ENCODE results near the gene GRAMD2B.

GRAMD2B gene

GRCh38 chr5:126479810-126480209, 56.6 kb downstream of the GRAMD2B start:
- no peaks in the 10 kb centered on the region for H3K27me3 ChIP-seq (ENCODE audit: insufficient read depth, low read length, poor library complexity, severe bottlenecking)
- TF ChIP-seq CTCF (conservative IDR thresholded peaks at IDR 0.05; ENCODE audit: low read length) (no peak), EZH2phosphoT487 (IDR thresholded peaks at IDR 0.05; ENCODE audit: borderline replicate concordance) (no peak)
- no peaks in the 10 kb centered on the region for H3K79me2 ChIP-seq (ENCODE audit: insufficient read depth, low read length)
- H2AFZ ChIP-seq (ENCODE audit: low read length) = no peak overlapping the region
- H3K4me3 ChIP-seq (ENCODE audit: low read length, poor library complexity, severe bottlenecking) = no peak overlapping the region
- no peak overlapping the region for H3K9ac ChIP-seq (ENCODE audit: low read depth, low read length, poor library complexity, severe bottlenecking)
- no peaks in the 10 kb centered on the region for H3K36me3 ChIP-seq (ENCODE audit: insufficient read depth, low read length)
- H4K20me1 ChIP-seq (ENCODE audit: insufficient read depth, low read length, poor library complexity, severe bottlenecking) = no peaks in the 10 kb centered on the region
- H3K4me1 ChIP-seq (ENCODE audit: insufficient read depth, low read length, poor library complexity, severe bottlenecking) = no peaks in the 10 kb centered on the region
- no peaks in the 10 kb centered on the region for H3F3A ChIP-seq (ENCODE audit: low read depth)
- H3K4me2 ChIP-seq (ENCODE audit: low read depth, low read length, poor library complexity, severe bottlenecking) = no peak overlapping the region
- H3K9me2 ChIP-seq (replicated peaks; ENCODE audit: low read depth, low read length) = no peaks in the 10 kb centered on the region
- no peaks in the 10 kb centered on the region for H3K9me3 ChIP-seq (ENCODE audit: insufficient read depth, low read depth, low read length)

- no peaks in the 10 kb centered on the region for H3K9me3 ChIP-seq (ENCODE audit: insufficient read depth, low read depth, low read length)
- H3K9me2 ChIP-seq (replicated peaks; ENCODE audit: low read depth, low read length) = no peaks in the 10 kb centered on the region
- no peak overlapping the region for H3K4me3 ChIP-seq (ENCODE audit: low read length, poor library complexity, severe bottlenecking)
- H3K4me2 ChIP-seq (ENCODE audit: low read depth, low read length, poor library complexity, severe bottlenecking) = no peak overlapping the region
- no peaks in the 10 kb centered on the region for H4K20me1 ChIP-seq (ENCODE audit: insufficient read depth, low read length, poor library complexity, severe bottlenecking)
- H3K9ac ChIP-seq (ENCODE audit: low read depth, low read length, poor library complexity, severe bottlenecking) = no peak overlapping the region
- H3F3A ChIP-seq (ENCODE audit: low read depth) = no peaks in the 10 kb centered on the region
- H3K27me3 ChIP-seq (ENCODE audit: insufficient read depth, low read length, poor library complexity, severe bottlenecking) = no peaks in the 10 kb centered on the region
- H2AFZ ChIP-seq (ENCODE audit: low read length) = no peak overlapping the region
- no peak for TF ChIP-seq EZH2phosphoT487 (IDR thresholded peaks at IDR 0.05; ENCODE audit: borderline replicate concordance)
- TF ChIP-seq CTCF (conservative IDR thresholded peaks at IDR 0.05; ENCODE audit: low read length) = no peak
- H3K36me3 ChIP-seq (ENCODE audit: insufficient read depth, low read length) = no peaks in the 10 kb centered on the region
- no peaks in the 10 kb centered on the region for H3K4me1 ChIP-seq (ENCODE audit: insufficient read depth, low read length, poor library complexity, severe bottlenecking)
- H3K79me2 ChIP-seq (ENCODE audit: insufficient read depth, low read length) = no peaks in the 10 kb centered on the region
These were observed 57.6 kb downstream of the GRAMD2B start for GRCh38 chr5:126480824-126481223.

- H3K4me2 ChIP-seq (ENCODE audit: low read depth, low read length, poor library complexity, severe bottlenecking) = no peak overlapping the region
- H2AFZ ChIP-seq (ENCODE audit: low read length) = no peak overlapping the region
- H3K4me1 ChIP-seq (ENCODE audit: insufficient read depth, low read length, poor library complexity, severe bottlenecking) = no peaks in the 10 kb centered on the region
These were observed 58.0 kb downstream of the GRAMD2B start for GRCh38 chr5:126481243-126481642.

More at GRCh38 chr5:126481243-126481642, 58.0 kb downstream of the GRAMD2B start:
- no peaks in the 10 kb centered on the region for H4K20me1 ChIP-seq (ENCODE audit: insufficient read depth, low read length, poor library complexity, severe bottlenecking)
- H3K36me3 ChIP-seq (ENCODE audit: insufficient read depth, low read length) = no peaks in the 10 kb centered on the region
- no peaks in the 10 kb centered on the region for H3K79me2 ChIP-seq (ENCODE audit: insufficient read depth, low read length)
- H3K9me3 ChIP-seq (ENCODE audit: insufficient read depth, low read depth, low read length) = no peaks in the 10 kb centered on the region
- no peaks in the 10 kb centered on the region for H3F3A ChIP-seq (ENCODE audit: low read depth)
- TF ChIP-seq EZH2phosphoT487 (IDR thresholded peaks at IDR 0.05; ENCODE audit: borderline replicate concordance) (no peak), CTCF (conservative IDR thresholded peaks at IDR 0.05; ENCODE audit: low read length) (no peak)
- no peaks in the 10 kb centered on the region for H3K9me2 ChIP-seq (replicated peaks; ENCODE audit: low read depth, low read length)
- no peaks in the 10 kb centered on the region for H3K27me3 ChIP-seq (ENCODE audit: insufficient read depth, low read length, poor library complexity, severe bottlenecking)
- no peak overlapping the region for H3K4me3 ChIP-seq (ENCODE audit: low read length, poor library complexity, severe bottlenecking)
- no peak overlapping the region for H3K9ac ChIP-seq (ENCODE audit: low read depth, low read length, poor library complexity, severe bottlenecking)

Measured in Loucy (cell line).